WTC11 (cell line): ENCODE results near the gene SLC25A45. TPM values are rescaled to one million over a fixed set of nuclear protein-coding genes. Genes with fewer than 3 reads are reported as not detected.

Source experiments
- ATAC-seq: fragments of 200-7000 bp; cut with Tn5 transposase; 2 replicates; pipeline ENCODE4 v1.10.0; 2021; ENCODE audit warnings: mild to moderate bottlenecking, moderate library complexity
- CTCF ChIA-PET: fragments of 300-600 bp; sonication (Branson Sonifier 250); formaldehyde crosslinking; loops from one replicate; lab custom pipeline; 2021; ENCODE audit warnings: antibody characterized with exemption; lab: Charles Lee
- POLR2A ChIA-PET: fragments of 350-600 bp; sonication (Branson Sonifier 250); formaldehyde crosslinking; loops from one replicate; lab custom pipeline; 2021; ENCODE audit warnings: antibody characterized with exemption; lab: Charles Lee
- DNase-seq: peaks from one replicate; pipeline ENCODE4 v3.0.0; 2021; ENCODE audit warnings: low spot score
- H3K27ac Mint-ChIP-seq: 2 replicates; pipeline ENCODE4 v1.8.0; 2021; ENCODE audit warnings: mixed read lengths
- H3K27me3 Mint-ChIP-seq: 2 replicates; pipeline ENCODE4 v1.8.0; 2021; ENCODE audit warnings: low read depth, mild to moderate bottlenecking, moderate library complexity, mixed read lengths
- H3K36me3 Mint-ChIP-seq: 2 replicates; pipeline ENCODE4 v1.8.0; 2021; ENCODE audit warnings: mixed read lengths
- H3K4me1 Mint-ChIP-seq: 2 replicates; pipeline ENCODE4 v1.8.0; 2022; ENCODE audit warnings: mixed read lengths
- H3K4me3 Mint-ChIP-seq: 2 replicates; pipeline ENCODE4 v1.8.0; 2021; ENCODE audit warnings: mild to moderate bottlenecking, moderate library complexity, mixed read lengths
- H3K9me3 Mint-ChIP-seq: 2 replicates; pipeline ENCODE4 v1.8.0; 2021; ENCODE audit warnings: mixed read lengths
- AFF4 ChIP-seq: sonication (generic); formaldehyde crosslinking; IDR thresholded peaks from 2 replicates; pipeline ENCODE4 v1.8.1; 2023; ENCODE audit warnings: mild to moderate bottlenecking, missing genetic modification reagents, borderline replicate concordance
- ATF1 ChIP-seq: sonication (generic); formaldehyde crosslinking; IDR thresholded peaks from 2 replicates; pipeline ENCODE4 v1.8.1; 2023; ENCODE audit warnings: mild to moderate bottlenecking, moderate library complexity, missing genetic modification reagents
- ATF6 ChIP-seq: sonication (generic); formaldehyde crosslinking; IDR thresholded peaks from 2 replicates; pipeline ENCODE4 v1.8.1; 2023; ENCODE audit warnings: mild to moderate bottlenecking, missing genetic modification reagents
- ETV6 ChIP-seq: sonication (generic); formaldehyde crosslinking; IDR thresholded peaks from 2 replicates; pipeline ENCODE4 v1.8.1; 2022; ENCODE audit warnings: mild to moderate bottlenecking, missing genetic modification reagents
- FOXK1 ChIP-seq: sonication (generic); formaldehyde crosslinking; IDR thresholded peaks from 2 replicates; pipeline ENCODE4 v1.8.0; 2022; ENCODE audit warnings: mild to moderate bottlenecking, moderate library complexity, missing genetic modification reagents
- GABPB1 ChIP-seq: sonication (generic); formaldehyde crosslinking; IDR thresholded peaks from 2 replicates; pipeline ENCODE4 v1.8.1; 2023; ENCODE audit warnings: mild to moderate bottlenecking, missing genetic modification reagents
- MYBL2 ChIP-seq: sonication (generic); formaldehyde crosslinking; IDR thresholded peaks from 2 replicates; pipeline ENCODE4 v1.8.1; 2023; ENCODE audit warnings: mild to moderate bottlenecking, moderate library complexity, missing genetic modification reagents
- NFATC4 ChIP-seq: fragments of 250-450 bp; sonication (Bioruptor Pico); IDR thresholded peaks from 2 replicates; pipeline ENCODE4 v1.9.0; 2021; ENCODE audit warnings: mild to moderate bottlenecking
- RORB ChIP-seq: fragments of 250-450 bp; sonication (Bioruptor Pico); IDR thresholded peaks from 2 replicates; pipeline ENCODE4 v1.9.0; 2021; ENCODE audit warnings: mild to moderate bottlenecking
- SMAD3 ChIP-seq: sonication (generic); formaldehyde crosslinking; IDR thresholded peaks from 2 replicates; pipeline ENCODE4 v1.8.0; 2022; ENCODE audit warnings: missing genetic modification reagents, mild to moderate bottlenecking, borderline replicate concordance
- SOX15 ChIP-seq: fragments of 250-450 bp; sonication (Bioruptor Pico); IDR thresholded peaks from 2 replicates; pipeline ENCODE4 v1.9.0; 2021; ENCODE audit warnings: mild to moderate bottlenecking
- SP1 ChIP-seq: sonication (generic); formaldehyde crosslinking; conservative IDR thresholded peaks from 2 replicates; pipeline ENCODE4 v1.8.1; 2022; ENCODE audit warnings: missing genetic modification reagents
- ZNF396 ChIP-seq: fragments of 250-450 bp; sonication (Bioruptor Pico); IDR thresholded peaks from 2 replicates; pipeline ENCODE4 v1.8.0; 2021; ENCODE audit warnings: mild to moderate bottlenecking, moderate library complexity, borderline replicate concordance
- ZNF425 ChIP-seq: fragments of 250-450 bp; sonication (Bioruptor Pico); conservative IDR thresholded peaks from 2 replicates; pipeline ENCODE4 v1.9.0; 2021; ENCODE audit warnings: mild to moderate bottlenecking
- total RNA-seq: library from RNA; stranded (reverse); gene quantifications from 3 replicates; pipeline ENCODE4 v1.2.3, GENCODE V29; 2021
- TF ChIP-seq, protein P1 (sequence below): sonication (generic); formaldehyde crosslinking; IDR thresholded peaks from 2 replicates; pipeline ENCODE4 v1.8.1; 2023; ENCODE audit warnings: mild to moderate bottlenecking, moderate library complexity, missing genetic modification reagents
- TF ChIP-seq, protein P2 (sequence below): sonication (generic); formaldehyde crosslinking; conservative IDR thresholded peaks from 2 replicates; pipeline ENCODE4 v1.8.1; 2023; ENCODE audit warnings: mild to moderate bottlenecking, low read depth, missing genetic modification reagents, moderate library complexity
- TF ChIP-seq, protein P3 (sequence below): fragments of 250-450 bp; sonication (Bioruptor Pico); IDR thresholded peaks from 2 replicates; pipeline ENCODE4 v1.9.0; 2021; ENCODE audit warnings: mild to moderate bottlenecking

Gene SLC25A45
- total RNA-seq, 1 experiment from 2014 or later, result 1.7 TPM

DNA sequence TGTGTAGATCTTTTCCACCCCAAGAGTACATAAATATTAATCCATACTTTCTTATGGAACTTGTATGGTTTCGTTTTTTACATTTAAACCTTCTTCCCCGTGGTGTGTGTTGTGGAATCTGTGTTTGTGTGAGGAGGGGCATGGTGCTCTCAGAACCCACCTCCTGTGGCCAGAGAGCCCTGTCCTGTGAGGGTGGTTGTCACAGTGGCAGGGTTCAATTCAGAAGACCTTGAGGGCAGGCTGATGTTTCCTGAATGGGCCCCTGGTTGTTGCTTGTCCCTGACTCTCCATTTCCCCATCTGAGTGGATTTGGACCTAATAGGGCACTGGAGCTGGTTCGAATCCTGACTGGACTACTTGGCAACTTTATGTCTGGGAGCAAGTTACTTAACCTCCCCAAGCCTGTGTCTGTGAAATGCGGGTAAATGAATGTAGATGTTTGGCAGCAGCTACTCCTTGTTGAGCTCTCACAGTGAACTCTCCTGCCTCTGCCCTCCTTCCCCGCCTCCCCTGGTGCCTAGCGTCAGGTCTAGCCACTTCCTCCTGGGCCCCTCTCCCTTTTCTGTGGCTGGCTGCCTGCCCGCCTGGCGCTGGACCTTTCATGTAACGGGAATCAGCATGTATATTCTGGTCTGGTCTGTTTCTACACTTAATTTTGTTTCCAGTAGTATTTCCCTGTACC is 47.4 kb upstream of the SLC25A45 start:
- H3K4me1 Mint-ChIP-seq, result peaks cover 55% of the 10 kb centered on the region
- TF ChIP-seq ZNF425 (CRISPR knock-in tag) (no peak), GABPB1 (CRISPR knock-in tag) (no peak), MYBL2 (CRISPR knock-in tag) (no peak), RORB (CRISPR knock-in tag) (no peak), ETV6 (CRISPR knock-in tag) (no peak), ZNF396 (no peak), AFF4 (CRISPR knock-in tag) (no peak), ATF6 (CRISPR knock-in tag) (no peak), NFATC4 (CRISPR knock-in tag) (no peak), SP1 (CRISPR knock-in tag) (no peak), SMAD3 (CRISPR knock-in tag) (no peak), SOX15 (CRISPR knock-in tag) (no peak), FOXK1 (CRISPR knock-in tag) (no peak), ATF1 (no peak)
- TF ChIP-seq, protein P1, sequence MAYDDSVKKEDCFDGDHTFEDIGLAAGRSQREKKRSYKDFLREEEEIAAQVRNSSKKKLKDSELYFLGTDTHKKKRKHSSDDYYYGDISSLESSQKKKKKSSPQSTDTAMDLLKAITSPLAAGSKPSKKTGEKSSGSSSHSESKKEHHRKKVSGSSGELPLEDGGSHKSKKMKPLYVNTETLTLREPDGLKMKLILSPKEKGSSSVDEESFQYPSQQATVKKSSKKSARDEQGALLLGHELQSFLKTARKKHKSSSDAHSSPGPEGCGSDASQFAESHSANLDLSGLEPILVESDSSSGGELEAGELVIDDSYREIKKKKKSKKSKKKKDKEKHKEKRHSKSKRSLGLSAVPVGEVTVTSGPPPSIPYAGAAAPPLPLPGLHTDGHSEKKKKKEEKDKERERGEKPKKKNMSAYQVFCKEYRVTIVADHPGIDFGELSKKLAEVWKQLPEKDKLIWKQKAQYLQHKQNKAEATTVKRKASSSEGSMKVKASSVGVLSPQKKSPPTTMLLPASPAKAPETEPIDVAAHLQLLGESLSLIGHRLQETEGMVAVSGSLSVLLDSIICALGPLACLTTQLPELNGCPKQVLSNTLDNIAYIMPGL (CRISPR knock-in tag), result no peak
- TF ChIP-seq, protein P2, sequence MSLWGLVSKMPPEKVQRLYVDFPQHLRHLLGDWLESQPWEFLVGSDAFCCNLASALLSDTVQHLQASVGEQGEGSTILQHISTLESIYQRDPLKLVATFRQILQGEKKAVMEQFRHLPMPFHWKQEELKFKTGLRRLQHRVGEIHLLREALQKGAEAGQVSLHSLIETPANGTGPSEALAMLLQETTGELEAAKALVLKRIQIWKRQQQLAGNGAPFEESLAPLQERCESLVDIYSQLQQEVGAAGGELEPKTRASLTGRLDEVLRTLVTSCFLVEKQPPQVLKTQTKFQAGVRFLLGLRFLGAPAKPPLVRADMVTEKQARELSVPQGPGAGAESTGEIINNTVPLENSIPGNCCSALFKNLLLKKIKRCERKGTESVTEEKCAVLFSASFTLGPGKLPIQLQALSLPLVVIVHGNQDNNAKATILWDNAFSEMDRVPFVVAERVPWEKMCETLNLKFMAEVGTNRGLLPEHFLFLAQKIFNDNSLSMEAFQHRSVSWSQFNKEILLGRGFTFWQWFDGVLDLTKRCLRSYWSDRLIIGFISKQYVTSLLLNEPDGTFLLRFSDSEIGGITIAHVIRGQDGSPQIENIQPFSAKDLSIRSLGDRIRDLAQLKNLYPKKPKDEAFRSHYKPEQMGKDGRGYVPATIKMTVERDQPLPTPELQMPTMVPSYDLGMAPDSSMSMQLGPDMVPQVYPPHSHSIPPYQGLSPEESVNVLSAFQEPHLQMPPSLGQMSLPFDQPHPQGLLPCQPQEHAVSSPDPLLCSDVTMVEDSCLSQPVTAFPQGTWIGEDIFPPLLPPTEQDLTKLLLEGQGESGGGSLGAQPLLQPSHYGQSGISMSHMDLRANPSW (CRISPR knock-in tag), result no peak
- TF ChIP-seq, protein P3, sequence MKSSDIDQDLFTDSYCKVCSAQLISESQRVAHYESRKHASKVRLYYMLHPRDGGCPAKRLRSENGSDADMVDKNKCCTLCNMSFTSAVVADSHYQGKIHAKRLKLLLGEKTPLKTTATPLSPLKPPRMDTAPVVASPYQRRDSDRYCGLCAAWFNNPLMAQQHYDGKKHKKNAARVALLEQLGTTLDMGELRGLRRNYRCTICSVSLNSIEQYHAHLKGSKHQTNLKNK (CRISPR knock-in tag), result no peak
- H3K36me3 Mint-ChIP-seq, result no peaks in the 10 kb centered on the region
- 0 out of 2 replicates have a peak overlapping the region, but pooled peaks have one; percentile 2 for H3K27ac Mint-ChIP-seq
- no peaks in the 10 kb centered on the region for H3K27me3 Mint-ChIP-seq
- no peaks in the 10 kb centered on the region for H3K9me3 Mint-ChIP-seq
- no peak overlapping the region for H3K4me3 Mint-ChIP-seq
- ChIA-PET CTCF (interaction anchor here (0.5 to 1.2 kb wide), 6 partner anchors 12 to 96 kb away, joined by 3 to 11 read pairs (median 3); no protein-coding TSS in a partner anchor), POLR2A (interaction anchor here (1.5 kb wide), 2 partner anchors 57 to 69 kb away, joined by 3 to 4 read pairs; partner anchors contain the start of gene MALAT1)
- ATAC-seq, result peak; percentile 53
- DNase-seq, result no peak
